Neural cell (in vitro differentiated cells): ENCODE measurements around the gene SIPA1L2. TPM values are rescaled to one million over a fixed set of nuclear protein-coding genes. Genes with fewer than 3 reads are reported as not detected.
A peak's percentile ranks its signal among the peaks of the same experiment; 100 is the strongest.

Source experiments
- H2AFZ ChIP-seq: fragments of 200-600, 300-800 bp; sonication (generic), shearing (Covaris generic); 2 replicates; pipeline ENCODE4 v1.6.0; 2014; ENCODE audit warnings: low read depth, mild to moderate bottlenecking, antibody characterized with exemption, low read length, moderate library complexity
- H3F3A ChIP-seq: fragments of 200-600 bp; shearing (Covaris generic); 2 replicates; pipeline ENCODE4 v1.6.1; 2016; ENCODE audit warnings: mild to moderate bottlenecking, moderate library complexity, mixed read lengths, antibody characterized with exemption, low read length; ENCODE audit not compliant: insufficient read depth, poor library complexity, severe bottlenecking
- H3K27ac ChIP-seq: fragments of 200-600, 300-800 bp; sonication (generic), shearing (Covaris generic); 2 replicates; pipeline ENCODE4 v1.5.1; 2014; ENCODE audit warnings: mild to moderate bottlenecking, low read length, moderate library complexity
- H3K27me3 ChIP-seq: fragments of 300-800, 200-600 bp; sonication (generic), shearing (Covaris generic); 2 replicates; pipeline ENCODE4 v1.6.0; 2014; ENCODE audit warnings: mild to moderate bottlenecking, low read depth, low read length, moderate library complexity; ENCODE audit not compliant: insufficient read depth
- H3K36me3 ChIP-seq: fragments of 300-800, 200-600 bp; sonication (generic), shearing (Covaris generic); 2 replicates; pipeline ENCODE4 v1.5.1; 2014; ENCODE audit warnings: mild to moderate bottlenecking, antibody characterized with exemption, low read length, moderate library complexity; ENCODE audit not compliant: insufficient read depth
- H3K4me2 ChIP-seq: fragments of 300-800, 200-600 bp; sonication (generic), shearing (Covaris generic); 2 replicates; pipeline ENCODE4 v1.6.0; 2014; ENCODE audit warnings: mild to moderate bottlenecking, low read length
- H3K4me3 ChIP-seq: fragments of 300-800, 200-600 bp; sonication (generic), shearing (Covaris generic); 2 replicates; pipeline ENCODE4 v1.5.1; 2014; ENCODE audit warnings: mild to moderate bottlenecking, low read length, moderate library complexity
- H3K79me2 ChIP-seq: fragments of 200-600 bp; shearing (Covaris generic); replicated peaks from 2 replicates; pipeline ENCODE4 v1.6.0; 2014; ENCODE audit warnings: mild to moderate bottlenecking, low read length, moderate library complexity; ENCODE audit not compliant: insufficient read depth
- H3K9ac ChIP-seq: fragments of 300-800, 200-600 bp; sonication (generic), shearing (Covaris generic); 2 replicates; pipeline ENCODE4 v1.6.1; 2016; ENCODE audit warnings: mild to moderate bottlenecking, low read length, mixed read lengths
- H3K9me2 ChIP-seq: fragments of 200-600 bp; shearing (Covaris generic); 2 replicates; pipeline ENCODE4 v1.6.1; 2016; ENCODE audit warnings: mild to moderate bottlenecking, low read length, mixed read lengths; ENCODE audit not compliant: insufficient read depth
- H3K9me3 ChIP-seq: fragments of 200-600, 300-800 bp; sonication (generic), shearing (Covaris generic); 2 replicates; pipeline ENCODE4 v1.6.1; 2016; ENCODE audit warnings: mild to moderate bottlenecking, mixed run types, low read length, moderate library complexity, mixed read lengths
- H4K20me1 ChIP-seq: fragments of 200-600 bp; shearing (Covaris generic); 2 replicates; pipeline ENCODE4 v1.6.1; 2016; ENCODE audit warnings: mild to moderate bottlenecking, mixed run types; ENCODE audit not compliant: insufficient read depth
- EP300 ChIP-seq: fragments of 450-650 bp; conservative IDR thresholded peaks from 2 replicates; pipeline ENCODE4 v1.6.1; 2014; ENCODE audit warnings: antibody characterized with exemption, mild to moderate bottlenecking, moderate library complexity; ENCODE audit not compliant: poor library complexity, severe bottlenecking
- EZH2 ChIP-seq: fragments of 200-600, 300-800 bp; shearing (Covaris generic), sonication (generic); IDR thresholded peaks from 2 replicates; pipeline ENCODE4 v1.6.1; 2014; ENCODE audit warnings: antibody characterized with exemption, low read length, borderline replicate concordance, mild to moderate bottlenecking; ENCODE audit not compliant: insufficient read depth, poor library complexity, severe bottlenecking
- MXI1 ChIP-seq: fragments of 450-650 bp; conservative IDR thresholded peaks from 2 replicates; pipeline ENCODE4 v1.6.1; 2014; ENCODE audit warnings: antibody characterized with exemption, mild to moderate bottlenecking; ENCODE audit not compliant: poor library complexity, severe bottlenecking
- POLR2AphosphoS5 ChIP-seq: IDR thresholded peaks from 2 replicates; pipeline ENCODE4 v1.6.1; 2012
- RAD21 ChIP-seq: fragments of 450-650 bp; conservative IDR thresholded peaks from 2 replicates; pipeline ENCODE4 v1.6.1; 2014; ENCODE audit warnings: antibody characterized with exemption, mild to moderate bottlenecking, moderate library complexity
- SMC3 ChIP-seq: fragments of 450-650 bp; conservative IDR thresholded peaks from 2 replicates; pipeline ENCODE4 v1.6.1; 2014; ENCODE audit warnings: antibody characterized with exemption, mild to moderate bottlenecking, moderate library complexity; ENCODE audit not compliant: poor library complexity
- TAF1 ChIP-seq: IDR thresholded peaks from 2 replicates; pipeline ENCODE4 v1.6.1; 2012; ENCODE audit warnings: low read depth
- polyA plus RNA-seq: library from polyadenylated mRNA; depleted of rRNA; stranded (reverse); fragments of >200 nt; gene quantifications from 2 replicates; pipeline ENCODE4 v1.2.3, GENCODE V29; 2014
- TF ChIP-seq, protein P1 (sequence below): fragments of 450-650 bp; IDR thresholded peaks from 2 replicates; pipeline ENCODE4 v1.5.1; 2014; ENCODE audit warnings: antibody characterized with exemption, mild to moderate bottlenecking, moderate library complexity; ENCODE audit not compliant: poor library complexity, severe bottlenecking
- TF ChIP-seq, protein P2 (sequence below): IDR thresholded peaks from 2 replicates; pipeline ENCODE4 v1.6.1; 2012; ENCODE audit warnings: borderline replicate concordance

The SIPA1L2 gene
- polyA plus RNA-seq, 1 donor from 2014 or later = 5.6 TPM

DNA sequence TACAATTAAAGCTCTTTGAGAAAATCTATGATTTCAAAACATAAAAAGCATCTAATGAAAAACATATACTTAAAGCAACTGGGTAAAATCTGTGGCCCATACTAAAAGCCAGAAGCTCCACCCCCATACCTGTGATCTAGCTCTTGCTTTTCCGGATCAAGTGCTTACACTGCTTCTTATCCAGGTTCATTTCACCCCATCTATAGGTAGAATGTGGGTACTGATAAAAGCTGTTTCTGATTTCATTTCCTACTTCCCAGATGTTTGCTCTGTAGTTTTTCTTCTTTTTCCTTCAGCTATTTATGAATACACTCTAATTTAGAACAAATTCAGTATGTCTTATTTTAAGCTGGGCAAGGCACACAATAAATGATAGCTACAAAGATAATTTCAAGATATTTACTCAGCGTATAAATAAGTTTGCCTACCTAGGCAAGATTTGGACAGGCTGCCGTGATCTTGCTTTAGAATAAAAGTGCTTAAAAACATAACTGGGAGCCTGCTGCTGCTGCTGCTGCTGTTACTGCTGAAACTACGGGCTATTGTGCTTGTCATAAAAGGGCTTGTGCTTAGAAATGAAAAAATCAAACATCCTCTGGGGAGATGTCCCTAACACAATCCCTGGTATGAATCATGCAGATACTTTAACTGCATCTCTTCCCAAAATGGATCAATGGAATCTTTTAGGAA, 2.1 kb downstream of the SIPA1L2 start:
- H3K4me2 ChIP-seq = peak overlapping the region; percentile 16

DNA sequence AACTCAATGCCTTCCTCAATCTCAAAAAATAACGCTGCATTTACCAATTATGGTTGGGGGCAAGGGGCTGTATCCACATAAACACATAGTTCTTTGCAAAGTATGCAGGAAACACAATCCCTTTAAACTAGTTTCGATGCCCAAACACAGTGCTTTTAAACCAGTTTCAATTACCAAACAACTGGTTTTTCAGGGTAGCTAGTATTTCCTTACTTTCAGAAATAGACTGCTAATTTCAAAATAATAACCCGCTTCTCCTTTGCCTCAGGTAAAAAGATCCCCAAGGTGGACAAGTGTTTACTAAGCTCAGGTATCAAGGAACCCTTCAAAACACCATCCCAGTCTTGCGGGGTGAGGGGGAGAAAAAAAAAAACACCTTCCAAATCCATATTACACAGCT, 2.8 kb downstream of the SIPA1L2 start:
- H3K36me3 ChIP-seq = no peaks in the 10 kb centered on the region
- no peaks in the 10 kb centered on the region for H3K27me3 ChIP-seq
- H3K79me2 ChIP-seq = peaks cover 67% of the 10 kb centered on the region
- no peaks in the 10 kb centered on the region for H3K9me2 ChIP-seq
- no peaks in the 10 kb centered on the region for H4K20me1 ChIP-seq
- H3K9ac ChIP-seq = no peak overlapping the region
- TF ChIP-seq MXI1 = no peak
- TF ChIP-seq TAF1 = no peak
- no peak for TF ChIP-seq SMC3
- TF ChIP-seq, protein P1, sequence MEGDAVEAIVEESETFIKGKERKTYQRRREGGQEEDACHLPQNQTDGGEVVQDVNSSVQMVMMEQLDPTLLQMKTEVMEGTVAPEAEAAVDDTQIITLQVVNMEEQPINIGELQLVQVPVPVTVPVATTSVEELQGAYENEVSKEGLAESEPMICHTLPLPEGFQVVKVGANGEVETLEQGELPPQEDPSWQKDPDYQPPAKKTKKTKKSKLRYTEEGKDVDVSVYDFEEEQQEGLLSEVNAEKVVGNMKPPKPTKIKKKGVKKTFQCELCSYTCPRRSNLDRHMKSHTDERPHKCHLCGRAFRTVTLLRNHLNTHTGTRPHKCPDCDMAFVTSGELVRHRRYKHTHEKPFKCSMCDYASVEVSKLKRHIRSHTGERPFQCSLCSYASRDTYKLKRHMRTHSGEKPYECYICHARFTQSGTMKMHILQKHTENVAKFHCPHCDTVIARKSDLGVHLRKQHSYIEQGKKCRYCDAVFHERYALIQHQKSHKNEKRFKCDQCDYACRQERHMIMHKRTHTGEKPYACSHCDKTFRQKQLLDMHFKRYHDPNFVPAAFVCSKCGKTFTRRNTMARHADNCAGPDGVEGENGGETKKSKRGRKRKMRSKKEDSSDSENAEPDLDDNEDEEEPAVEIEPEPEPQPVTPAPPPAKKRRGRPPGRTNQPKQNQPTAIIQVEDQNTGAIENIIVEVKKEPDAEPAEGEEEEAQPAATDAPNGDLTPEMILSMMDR = no peak
- no peak for TF ChIP-seq EZH2
- TF ChIP-seq, protein P2, sequence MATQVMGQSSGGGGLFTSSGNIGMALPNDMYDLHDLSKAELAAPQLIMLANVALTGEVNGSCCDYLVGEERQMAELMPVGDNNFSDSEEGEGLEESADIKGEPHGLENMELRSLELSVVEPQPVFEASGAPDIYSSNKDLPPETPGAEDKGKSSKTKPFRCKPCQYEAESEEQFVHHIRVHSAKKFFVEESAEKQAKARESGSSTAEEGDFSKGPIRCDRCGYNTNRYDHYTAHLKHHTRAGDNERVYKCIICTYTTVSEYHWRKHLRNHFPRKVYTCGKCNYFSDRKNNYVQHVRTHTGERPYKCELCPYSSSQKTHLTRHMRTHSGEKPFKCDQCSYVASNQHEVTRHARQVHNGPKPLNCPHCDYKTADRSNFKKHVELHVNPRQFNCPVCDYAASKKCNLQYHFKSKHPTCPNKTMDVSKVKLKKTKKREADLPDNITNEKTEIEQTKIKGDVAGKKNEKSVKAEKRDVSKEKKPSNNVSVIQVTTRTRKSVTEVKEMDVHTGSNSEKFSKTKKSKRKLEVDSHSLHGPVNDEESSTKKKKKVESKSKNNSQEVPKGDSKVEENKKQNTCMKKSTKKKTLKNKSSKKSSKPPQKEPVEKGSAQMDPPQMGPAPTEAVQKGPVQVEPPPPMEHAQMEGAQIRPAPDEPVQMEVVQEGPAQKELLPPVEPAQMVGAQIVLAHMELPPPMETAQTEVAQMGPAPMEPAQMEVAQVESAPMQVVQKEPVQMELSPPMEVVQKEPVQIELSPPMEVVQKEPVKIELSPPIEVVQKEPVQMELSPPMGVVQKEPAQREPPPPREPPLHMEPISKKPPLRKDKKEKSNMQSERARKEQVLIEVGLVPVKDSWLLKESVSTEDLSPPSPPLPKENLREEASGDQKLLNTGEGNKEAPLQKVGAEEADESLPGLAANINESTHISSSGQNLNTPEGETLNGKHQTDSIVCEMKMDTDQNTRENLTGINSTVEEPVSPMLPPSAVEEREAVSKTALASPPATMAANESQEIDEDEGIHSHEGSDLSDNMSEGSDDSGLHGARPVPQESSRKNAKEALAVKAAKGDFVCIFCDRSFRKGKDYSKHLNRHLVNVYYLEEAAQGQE = no peak
- TF ChIP-seq EP300 = no peak
- no peak for TF ChIP-seq RAD21
- TF ChIP-seq POLR2AphosphoS5 = no peak
- H3F3A ChIP-seq = no peaks in the 10 kb centered on the region
- H3K9me3 ChIP-seq = no peaks in the 10 kb centered on the region
- H3K4me3 ChIP-seq = peak overlapping the region; percentile 84
- no peak overlapping the region for H3K4me2 ChIP-seq
- no peak overlapping the region for H3K27ac ChIP-seq
- H2AFZ ChIP-seq = no peak overlapping the region

More for the DNA sequence above, 2.1 kb downstream of the SIPA1L2 start:
- Histone ChIP-seq H3K9ac (no peak overlapping the region), H2AFZ (no peak overlapping the region), H3K36me3 (no peaks in the 10 kb centered on the region), H3F3A (no peaks in the 10 kb centered on the region), H3K9me2 (no peaks in the 10 kb centered on the region), H3K79me2 (peaks cover 61% of the 10 kb centered on the region), H3K4me3 (peak overlapping the region; percentile 84), H4K20me1 (no peaks in the 10 kb centered on the region), H3K9me3 (no peaks in the 10 kb centered on the region), H3K27ac (no peak overlapping the region), H3K27me3 (no peaks in the 10 kb centered on the region)
- TF ChIP-seq, protein P1 = peak; percentile 83
- TF ChIP-seq SMC3 (peak; percentile 82), RAD21 (peak; percentile 87), TAF1 (no peak)
